ENCODE measurements around the gene HMCN2.

DNA sequence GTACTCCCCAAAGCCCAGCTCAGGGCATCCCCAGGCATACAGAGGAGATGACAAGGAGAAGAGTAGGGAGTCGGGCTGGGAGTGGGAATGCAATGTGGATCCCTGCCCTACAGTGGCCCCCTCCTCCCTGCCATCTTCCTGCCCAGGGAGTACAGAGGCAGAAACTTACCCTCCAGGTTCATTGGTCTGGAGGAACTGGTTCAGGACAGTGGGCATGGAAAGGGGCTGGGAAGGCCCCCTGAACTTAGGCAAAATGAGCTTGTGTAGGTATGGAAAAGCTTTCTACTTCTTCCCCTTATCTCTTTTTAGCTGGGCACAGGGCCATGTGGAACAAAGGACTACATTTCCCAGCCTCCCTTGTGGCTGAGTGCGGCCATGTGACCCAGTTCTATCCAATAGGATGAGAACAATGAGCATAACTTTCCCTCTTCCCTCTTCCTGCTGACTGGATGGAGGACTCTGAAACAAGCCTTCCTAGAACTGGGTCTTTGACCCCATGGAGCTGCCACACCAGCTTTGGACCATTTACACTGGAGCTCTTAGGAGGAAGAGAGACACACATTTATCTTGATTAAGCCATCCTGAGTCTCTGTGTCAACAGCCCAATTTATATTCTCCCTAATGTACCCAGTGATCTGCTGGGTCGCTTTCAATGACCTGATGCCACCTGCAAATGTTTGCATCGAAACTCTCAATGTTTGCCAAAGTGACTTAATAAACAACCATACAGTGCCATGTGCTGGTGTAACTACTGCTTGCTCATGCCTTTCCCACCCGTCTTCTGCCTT lies 25.0 kb upstream of the HMCN2 start:
- TF ChIP-seq POLR2A (IDR thresholded peaks at IDR 0.05; ENCODE audit: low read length): no peak
- TF ChIP-seq, protein P1, sequence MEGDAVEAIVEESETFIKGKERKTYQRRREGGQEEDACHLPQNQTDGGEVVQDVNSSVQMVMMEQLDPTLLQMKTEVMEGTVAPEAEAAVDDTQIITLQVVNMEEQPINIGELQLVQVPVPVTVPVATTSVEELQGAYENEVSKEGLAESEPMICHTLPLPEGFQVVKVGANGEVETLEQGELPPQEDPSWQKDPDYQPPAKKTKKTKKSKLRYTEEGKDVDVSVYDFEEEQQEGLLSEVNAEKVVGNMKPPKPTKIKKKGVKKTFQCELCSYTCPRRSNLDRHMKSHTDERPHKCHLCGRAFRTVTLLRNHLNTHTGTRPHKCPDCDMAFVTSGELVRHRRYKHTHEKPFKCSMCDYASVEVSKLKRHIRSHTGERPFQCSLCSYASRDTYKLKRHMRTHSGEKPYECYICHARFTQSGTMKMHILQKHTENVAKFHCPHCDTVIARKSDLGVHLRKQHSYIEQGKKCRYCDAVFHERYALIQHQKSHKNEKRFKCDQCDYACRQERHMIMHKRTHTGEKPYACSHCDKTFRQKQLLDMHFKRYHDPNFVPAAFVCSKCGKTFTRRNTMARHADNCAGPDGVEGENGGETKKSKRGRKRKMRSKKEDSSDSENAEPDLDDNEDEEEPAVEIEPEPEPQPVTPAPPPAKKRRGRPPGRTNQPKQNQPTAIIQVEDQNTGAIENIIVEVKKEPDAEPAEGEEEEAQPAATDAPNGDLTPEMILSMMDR (IDR thresholded peaks at IDR 0.05): no peak
- no peak for TF ChIP-seq ESRRA (IDR thresholded peaks at IDR 0.05; ENCODE audit: borderline replicate concordance, low read length)
- TF ChIP-seq BHLHE40 (IDR thresholded peaks at IDR 0.05; ENCODE audit: low read depth, low read length): no peak
- no peak for TF ChIP-seq POLR2AphosphoS2 (conservative IDR thresholded peaks at IDR 0.05; ENCODE audit: low read length)
- no peak for TF ChIP-seq TFCP2L1 (CRISPR knock-in tag; IDR thresholded peaks at IDR 0.05)
- TF ChIP-seq, protein P2, sequence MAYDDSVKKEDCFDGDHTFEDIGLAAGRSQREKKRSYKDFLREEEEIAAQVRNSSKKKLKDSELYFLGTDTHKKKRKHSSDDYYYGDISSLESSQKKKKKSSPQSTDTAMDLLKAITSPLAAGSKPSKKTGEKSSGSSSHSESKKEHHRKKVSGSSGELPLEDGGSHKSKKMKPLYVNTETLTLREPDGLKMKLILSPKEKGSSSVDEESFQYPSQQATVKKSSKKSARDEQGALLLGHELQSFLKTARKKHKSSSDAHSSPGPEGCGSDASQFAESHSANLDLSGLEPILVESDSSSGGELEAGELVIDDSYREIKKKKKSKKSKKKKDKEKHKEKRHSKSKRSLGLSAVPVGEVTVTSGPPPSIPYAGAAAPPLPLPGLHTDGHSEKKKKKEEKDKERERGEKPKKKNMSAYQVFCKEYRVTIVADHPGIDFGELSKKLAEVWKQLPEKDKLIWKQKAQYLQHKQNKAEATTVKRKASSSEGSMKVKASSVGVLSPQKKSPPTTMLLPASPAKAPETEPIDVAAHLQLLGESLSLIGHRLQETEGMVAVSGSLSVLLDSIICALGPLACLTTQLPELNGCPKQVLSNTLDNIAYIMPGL (CRISPR knock-in tag; IDR thresholded peaks at IDR 0.05; ENCODE audit: borderline replicate concordance): no peak
